SU-DHL-6 (cell line): ENCODE data around the gene ASCC3.

Source experiments
- H2AFZ ChIP-seq: fragments of 200-600 bp; sonication (generic); 2 replicates; pipeline ENCODE4 v1.6.1; 2014; ENCODE audit warnings: low read depth, mild to moderate bottlenecking, moderate library complexity, mixed read lengths, antibody characterized with exemption, low read length; ENCODE audit not compliant: severe bottlenecking
- H3F3A ChIP-seq: fragments of 200-600 bp; shearing (Covaris generic); 2 replicates; pipeline ENCODE4 v1.6.0; 2016; ENCODE audit warnings: antibody characterized with exemption, mild to moderate bottlenecking; ENCODE audit not compliant: insufficient read depth
- H3K27ac ChIP-seq: fragments of 200-600 bp; sonication (generic); 2 replicates; pipeline ENCODE4 v1.5.1; 2016; ENCODE audit warnings: low read depth, mild to moderate bottlenecking, low read length, moderate library complexity, mixed read lengths
- H3K27me3 ChIP-seq: fragments of 200-600 bp; sonication (generic), shearing (Covaris generic); 2 replicates; pipeline ENCODE4 v1.6.0; 2014; ENCODE audit warnings: mild to moderate bottlenecking, low read length
- H3K36me3 ChIP-seq: fragments of 200-600 bp; sonication (generic); 2 replicates; pipeline ENCODE4 v1.6.1; 2014; ENCODE audit warnings: mild to moderate bottlenecking, low read length, mixed read lengths
- H3K4me2 ChIP-seq: fragments of 300-600, 200-600 bp; shearing (Covaris generic), sonication (generic); 2 replicates; pipeline ENCODE4 v1.6.0; 2014; ENCODE audit warnings: low read length, low read depth, mild to moderate bottlenecking; ENCODE audit not compliant: poor library complexity, severe bottlenecking
- H3K4me3 ChIP-seq: fragments of 200-600 bp; sonication (generic); 2 replicates; pipeline ENCODE4 v1.5.1; 2014; ENCODE audit warnings: antibody characterized with exemption, low read length, mild to moderate bottlenecking, mixed read lengths; ENCODE audit not compliant: insufficient read depth, poor library complexity, severe bottlenecking
- H3K79me2 ChIP-seq: fragments of 200-600 bp; sonication (generic); 2 replicates; pipeline ENCODE4 v1.6.1; 2014; ENCODE audit warnings: mild to moderate bottlenecking, low read length, moderate library complexity; ENCODE audit not compliant: insufficient read depth
- H3K9ac ChIP-seq: fragments of 200-600 bp; sonication (generic); 2 replicates; pipeline ENCODE4 v1.7.0; 2014; ENCODE audit warnings: mild to moderate bottlenecking, low read length
- H3K9me2 ChIP-seq: fragments of 200-600 bp; sonication (generic); replicated peaks from 2 replicates; pipeline ENCODE4 v1.6.1; 2014; ENCODE audit warnings: low read length; ENCODE audit not compliant: insufficient read depth
- H3K9me3 ChIP-seq: fragments of 200-600 bp; sonication (generic); 2 replicates; pipeline ENCODE4 v1.6.1; 2014; ENCODE audit warnings: low read length, mixed read lengths; ENCODE audit not compliant: insufficient read depth
- H4K20me1 ChIP-seq: fragments of 200-600 bp; sonication (generic); 2 replicates; pipeline ENCODE4 v1.6.1; 2014; ENCODE audit warnings: low read depth, mild to moderate bottlenecking, antibody characterized with exemption, low read length, moderate library complexity, mixed read lengths
- EZH2phosphoT487 ChIP-seq: fragments of 200-600 bp; sonication (generic), shearing (Covaris generic); conservative IDR thresholded peaks from 2 replicates; pipeline ENCODE4 v1.6.1; 2018; ENCODE audit warnings: mild to moderate bottlenecking, antibody characterized with exemption, low read length, moderate library complexity, mixed read lengths
- TF ChIP-seq, protein P1 (sequence below): fragments of 200-600 bp; sonication (generic); IDR thresholded peaks from one replicate; pipeline ENCODE4 v1.5.1; 2017; ENCODE audit warnings: antibody characterized with exemption, mild to moderate bottlenecking, low read length, moderate library complexity; ENCODE audit not compliant: insufficient read depth, poor library complexity, severe bottlenecking

Gene ASCC3

DNA sequence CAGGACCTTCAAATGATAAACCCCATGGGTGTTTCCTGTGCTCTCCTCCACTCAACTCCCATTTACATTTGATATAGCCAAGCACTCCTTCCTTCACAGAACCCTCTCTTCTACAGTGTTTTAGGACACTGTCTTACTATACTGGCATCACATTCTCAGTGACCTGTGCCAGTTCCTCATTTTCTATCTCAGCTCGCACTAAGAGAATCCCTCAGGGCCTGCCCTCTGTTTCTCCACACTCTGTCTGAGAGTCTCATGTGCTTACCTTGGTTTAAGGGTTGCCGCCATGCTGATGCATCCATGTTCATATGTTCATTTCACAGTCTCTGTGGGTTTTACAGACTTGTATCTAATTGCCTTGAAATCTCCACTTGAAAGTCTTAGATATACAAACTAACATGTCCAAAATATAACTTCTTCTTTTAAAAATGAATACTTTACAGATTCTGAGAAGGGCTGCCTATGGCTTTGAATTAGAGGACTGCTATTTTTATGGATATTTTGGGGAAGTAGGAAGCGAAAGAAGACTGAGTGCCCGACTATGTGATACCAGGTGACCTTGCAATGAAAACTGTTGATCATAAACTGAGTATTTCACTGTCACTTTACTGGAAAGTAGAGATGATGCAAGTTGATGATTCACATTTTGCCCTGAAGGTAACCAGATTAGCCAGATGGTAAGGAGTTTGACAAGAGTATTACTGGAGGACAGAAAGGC is 263.3 kb downstream of the ASCC3 start:
- Histone ChIP-seq H2AFZ (no peak overlapping the region), H3K9ac (no peak overlapping the region), H3K9me2 (no peaks in the 10 kb centered on the region), H3K4me2 (no peak overlapping the region), H3F3A (no peaks in the 10 kb centered on the region), H4K20me1 (no peaks in the 10 kb centered on the region), H3K79me2 (no peaks in the 10 kb centered on the region), H3K9me3 (no peaks in the 10 kb centered on the region), H3K27ac (no peak overlapping the region), H3K4me3 (no peak overlapping the region), H3K27me3 (no peaks in the 10 kb centered on the region), H3K36me3 (peaks cover 12% of the 10 kb centered on the region)
- TF ChIP-seq EZH2phosphoT487, result no peak
- TF ChIP-seq, protein P1, sequence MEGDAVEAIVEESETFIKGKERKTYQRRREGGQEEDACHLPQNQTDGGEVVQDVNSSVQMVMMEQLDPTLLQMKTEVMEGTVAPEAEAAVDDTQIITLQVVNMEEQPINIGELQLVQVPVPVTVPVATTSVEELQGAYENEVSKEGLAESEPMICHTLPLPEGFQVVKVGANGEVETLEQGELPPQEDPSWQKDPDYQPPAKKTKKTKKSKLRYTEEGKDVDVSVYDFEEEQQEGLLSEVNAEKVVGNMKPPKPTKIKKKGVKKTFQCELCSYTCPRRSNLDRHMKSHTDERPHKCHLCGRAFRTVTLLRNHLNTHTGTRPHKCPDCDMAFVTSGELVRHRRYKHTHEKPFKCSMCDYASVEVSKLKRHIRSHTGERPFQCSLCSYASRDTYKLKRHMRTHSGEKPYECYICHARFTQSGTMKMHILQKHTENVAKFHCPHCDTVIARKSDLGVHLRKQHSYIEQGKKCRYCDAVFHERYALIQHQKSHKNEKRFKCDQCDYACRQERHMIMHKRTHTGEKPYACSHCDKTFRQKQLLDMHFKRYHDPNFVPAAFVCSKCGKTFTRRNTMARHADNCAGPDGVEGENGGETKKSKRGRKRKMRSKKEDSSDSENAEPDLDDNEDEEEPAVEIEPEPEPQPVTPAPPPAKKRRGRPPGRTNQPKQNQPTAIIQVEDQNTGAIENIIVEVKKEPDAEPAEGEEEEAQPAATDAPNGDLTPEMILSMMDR, result no peak

DNA sequence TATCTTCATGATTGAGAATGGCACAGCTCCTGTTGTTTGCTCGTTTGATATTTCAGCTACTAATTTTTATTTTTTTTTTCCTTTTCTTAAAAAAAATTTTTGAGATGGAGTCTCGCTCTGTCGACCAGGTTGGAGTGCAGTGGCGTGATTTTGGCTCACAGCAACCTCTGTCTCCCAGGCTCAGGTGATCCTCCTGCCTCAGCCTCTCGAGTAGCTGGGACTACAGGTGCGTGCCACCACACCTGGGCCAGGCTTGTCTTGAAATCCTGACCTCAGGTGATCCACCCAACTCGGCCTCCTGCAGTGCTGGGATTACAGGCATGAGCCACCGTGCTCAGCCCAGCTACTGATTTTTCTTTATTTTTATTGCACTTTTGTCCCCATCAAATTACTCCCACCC is 266.2 kb downstream of the ASCC3 start:
- Histone ChIP-seq H3K79me2 (no peaks in the 10 kb centered on the region), H3K9me3 (no peaks in the 10 kb centered on the region), H3K27ac (no peak overlapping the region), H3K27me3 (no peaks in the 10 kb centered on the region), H2AFZ (no peak overlapping the region), H3K4me3 (no peak overlapping the region), H3K9me2 (no peaks in the 10 kb centered on the region), H3K36me3 (peaks cover 5% of the 10 kb centered on the region; the same call in 1 of the 2 replicates), H4K20me1 (no peaks in the 10 kb centered on the region), H3K4me2 (no peak overlapping the region), H3F3A (peaks cover 4% of the 10 kb centered on the region; the same call in 1 of the 2 replicates), H3K9ac (no peak overlapping the region)
- TF ChIP-seq, protein P1, result no peak
- no peak for TF ChIP-seq EZH2phosphoT487

DNA sequence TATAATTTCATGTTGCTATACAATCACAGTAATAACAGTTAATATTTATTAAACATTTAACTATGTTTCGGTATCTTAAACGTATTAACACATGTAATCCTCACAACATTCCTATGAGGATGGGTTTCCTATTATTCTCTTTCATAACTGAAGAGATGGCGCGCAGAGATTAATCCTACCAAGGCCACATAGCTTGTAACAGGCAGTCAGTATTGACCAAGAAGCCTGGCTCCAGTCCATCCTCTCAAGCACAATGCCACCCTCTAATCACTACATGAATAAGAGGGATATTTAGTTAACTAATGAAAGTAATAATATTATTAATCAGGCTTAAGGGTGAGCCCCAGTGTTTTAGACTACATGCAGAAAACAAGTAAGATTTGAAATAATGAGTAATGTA is 266.7 kb downstream of the ASCC3 start:
- TF ChIP-seq EZH2phosphoT487, result no peak
- TF ChIP-seq, protein P1, result no peak
- H3K9me2 ChIP-seq, result no peaks in the 10 kb centered on the region
- no peaks in the 10 kb centered on the region for H3K9me3 ChIP-seq
- H3K36me3 ChIP-seq, result peaks cover 2% of the 10 kb centered on the region; the same call in 1 of the 2 replicates
- H2AFZ ChIP-seq, result no peak overlapping the region
- no peak overlapping the region for H3K4me3 ChIP-seq
- no peaks in the 10 kb centered on the region for H3K27me3 ChIP-seq
- H3K4me2 ChIP-seq, result no peak overlapping the region
- H3K27ac ChIP-seq, result no peak overlapping the region
- H4K20me1 ChIP-seq, result no peaks in the 10 kb centered on the region
- no peaks in the 10 kb centered on the region for H3K79me2 ChIP-seq
- H3K9ac ChIP-seq, result no peak overlapping the region
- peaks cover 4% of the 10 kb centered on the region; the same call in 1 of the 2 replicates for H3F3A ChIP-seq
